HL-60 (cell line): Measurements from ENCODE around the gene EBNA1BP2.

Experiments used
- DNase-seq, 2 experiments: peaks; one replicate each; pipeline ENCODE4 v3.0.0-alpha.2; 2010 to 2020; ENCODE audit warnings: low read depth in 1 of 2, low spot score in 1 of 2
- H3K27ac ChIP-seq: fragments of 250-450 bp; sonication (Bioruptor Pico); replicated peaks from 2 replicates; pipeline ENCODE4 v1.5.1; 2020; ENCODE audit warnings: mild to moderate bottlenecking, moderate library complexity
- H3K27me3 ChIP-seq: fragments of 250-450 bp; sonication (Bioruptor Pico); 2 replicates; pipeline ENCODE4 v1.5.1; 2021; ENCODE audit warnings: mild to moderate bottlenecking, moderate library complexity; ENCODE audit not compliant: insufficient read depth, poor library complexity, severe bottlenecking
- H3K4me3 ChIP-seq: replicated peaks from 2 replicates; pipeline ENCODE4 v1.5.1; 2011; ENCODE audit warnings: mild to moderate bottlenecking, control low read depth, low read length; ENCODE audit not compliant: insufficient read depth
- GABPA ChIP-seq: IDR thresholded peaks from 2 replicates; pipeline ENCODE4 v1.6.1; 2012; ENCODE audit warnings: low read depth
- POLR2AphosphoS5 ChIP-seq: IDR thresholded peaks from 2 replicates; pipeline ENCODE4 v1.6.1; 2012; ENCODE audit warnings: low read depth
- SPI1 ChIP-seq: IDR thresholded peaks from 2 replicates; pipeline ENCODE4 v1.6.1; 2012; ENCODE audit warnings: low read depth, mild to moderate bottlenecking, borderline replicate concordance
- TF ChIP-seq, protein P1 (sequence below): IDR thresholded peaks from one replicate; pipeline ENCODE4 v1.5.1; 2011; ENCODE audit warnings: low read length, control low read depth, inconsistent platforms; ENCODE audit not compliant: insufficient read depth
- TF ChIP-seq, protein P2 (sequence below): IDR thresholded peaks from 2 replicates; pipeline ENCODE4 v1.6.1; 2012; ENCODE audit warnings: low read depth; ENCODE audit not compliant: insufficient replicate concordance

EBNA1BP2 gene

DNA sequence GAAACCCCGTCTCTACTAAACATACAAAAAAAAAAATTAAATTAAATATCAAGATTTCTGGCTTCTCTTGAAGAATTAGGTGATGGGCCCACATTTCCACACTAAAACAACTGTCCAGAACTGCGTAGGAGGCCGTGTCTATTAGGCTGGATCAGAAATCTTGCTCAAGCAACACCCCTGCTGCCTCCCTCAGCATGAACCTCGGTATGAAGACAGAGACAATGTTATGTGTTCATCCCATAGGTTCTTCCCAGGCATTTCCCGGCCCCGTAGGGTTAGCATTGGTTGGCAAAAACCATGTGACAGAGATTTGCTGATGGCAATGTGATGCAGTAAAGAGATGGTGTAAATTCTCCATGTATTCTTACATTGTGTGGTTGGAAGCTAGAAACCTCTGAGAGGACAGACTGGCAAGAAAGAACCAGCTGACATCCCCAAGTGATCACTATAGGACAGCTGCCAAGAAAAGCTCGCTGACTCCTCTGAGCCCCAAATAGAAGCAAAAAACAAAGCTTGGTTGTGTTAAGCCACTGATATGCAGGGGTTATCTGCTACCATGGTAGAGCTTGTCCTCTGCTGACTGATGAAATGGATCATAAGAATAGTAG, 34.5 kb downstream of the EBNA1BP2 start:
- DNase-seq, result no peak
- no peak for TF ChIP-seq GABPA
- peaks cover 3% of the 10 kb centered on the region for H3K27me3 ChIP-seq
- H3K27ac ChIP-seq, result no peak overlapping the region
- no peak overlapping the region for H3K4me3 ChIP-seq

DNA sequence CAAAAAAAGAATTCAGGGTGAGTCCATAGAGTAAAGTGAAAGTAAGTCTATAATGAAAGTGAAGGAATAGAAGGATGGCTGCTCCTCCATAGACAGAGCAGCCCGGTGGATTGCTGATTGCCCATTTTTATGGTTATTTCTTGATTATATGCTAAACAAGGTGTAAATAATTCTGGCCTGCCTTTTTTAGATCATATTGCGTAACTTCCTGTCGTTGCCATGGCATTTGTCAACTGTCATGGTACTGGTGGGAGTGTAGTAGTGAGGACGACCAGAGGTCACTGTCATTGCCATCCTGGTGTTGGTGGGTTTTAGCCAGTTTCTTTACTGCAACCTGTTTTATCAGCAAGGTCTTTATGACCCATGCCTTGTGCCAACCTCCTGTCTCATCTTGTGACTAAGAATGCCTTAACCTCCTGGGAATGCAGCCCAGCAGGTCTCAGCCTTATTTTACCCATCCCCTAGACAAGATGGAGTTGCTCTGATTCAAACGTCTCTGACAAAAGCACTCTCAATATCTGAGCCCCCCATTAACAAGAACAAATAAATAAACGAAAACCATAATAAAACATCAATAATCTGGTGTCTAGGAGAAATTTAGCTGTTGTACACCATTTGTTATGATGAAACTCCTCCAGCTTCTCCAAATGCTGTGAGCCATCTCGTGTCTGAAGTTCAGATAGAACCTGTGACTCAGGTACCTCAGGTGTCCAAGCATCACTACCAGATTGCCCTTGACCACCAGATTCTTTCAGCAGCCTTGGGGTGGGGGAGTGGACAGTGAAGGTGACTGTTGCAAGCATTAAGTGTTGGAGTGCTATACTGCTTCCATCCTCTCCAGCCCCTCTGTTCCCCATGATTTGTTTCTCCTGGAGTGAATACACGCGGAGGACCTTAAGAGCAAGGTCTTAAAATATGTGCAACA, 36.0 kb downstream of the EBNA1BP2 start:
- TF ChIP-seq, protein P1, sequence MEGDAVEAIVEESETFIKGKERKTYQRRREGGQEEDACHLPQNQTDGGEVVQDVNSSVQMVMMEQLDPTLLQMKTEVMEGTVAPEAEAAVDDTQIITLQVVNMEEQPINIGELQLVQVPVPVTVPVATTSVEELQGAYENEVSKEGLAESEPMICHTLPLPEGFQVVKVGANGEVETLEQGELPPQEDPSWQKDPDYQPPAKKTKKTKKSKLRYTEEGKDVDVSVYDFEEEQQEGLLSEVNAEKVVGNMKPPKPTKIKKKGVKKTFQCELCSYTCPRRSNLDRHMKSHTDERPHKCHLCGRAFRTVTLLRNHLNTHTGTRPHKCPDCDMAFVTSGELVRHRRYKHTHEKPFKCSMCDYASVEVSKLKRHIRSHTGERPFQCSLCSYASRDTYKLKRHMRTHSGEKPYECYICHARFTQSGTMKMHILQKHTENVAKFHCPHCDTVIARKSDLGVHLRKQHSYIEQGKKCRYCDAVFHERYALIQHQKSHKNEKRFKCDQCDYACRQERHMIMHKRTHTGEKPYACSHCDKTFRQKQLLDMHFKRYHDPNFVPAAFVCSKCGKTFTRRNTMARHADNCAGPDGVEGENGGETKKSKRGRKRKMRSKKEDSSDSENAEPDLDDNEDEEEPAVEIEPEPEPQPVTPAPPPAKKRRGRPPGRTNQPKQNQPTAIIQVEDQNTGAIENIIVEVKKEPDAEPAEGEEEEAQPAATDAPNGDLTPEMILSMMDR, result no peak
- TF ChIP-seq GABPA (no peak), POLR2AphosphoS5 (no peak), SPI1 (no peak)
- TF ChIP-seq, protein P2, sequence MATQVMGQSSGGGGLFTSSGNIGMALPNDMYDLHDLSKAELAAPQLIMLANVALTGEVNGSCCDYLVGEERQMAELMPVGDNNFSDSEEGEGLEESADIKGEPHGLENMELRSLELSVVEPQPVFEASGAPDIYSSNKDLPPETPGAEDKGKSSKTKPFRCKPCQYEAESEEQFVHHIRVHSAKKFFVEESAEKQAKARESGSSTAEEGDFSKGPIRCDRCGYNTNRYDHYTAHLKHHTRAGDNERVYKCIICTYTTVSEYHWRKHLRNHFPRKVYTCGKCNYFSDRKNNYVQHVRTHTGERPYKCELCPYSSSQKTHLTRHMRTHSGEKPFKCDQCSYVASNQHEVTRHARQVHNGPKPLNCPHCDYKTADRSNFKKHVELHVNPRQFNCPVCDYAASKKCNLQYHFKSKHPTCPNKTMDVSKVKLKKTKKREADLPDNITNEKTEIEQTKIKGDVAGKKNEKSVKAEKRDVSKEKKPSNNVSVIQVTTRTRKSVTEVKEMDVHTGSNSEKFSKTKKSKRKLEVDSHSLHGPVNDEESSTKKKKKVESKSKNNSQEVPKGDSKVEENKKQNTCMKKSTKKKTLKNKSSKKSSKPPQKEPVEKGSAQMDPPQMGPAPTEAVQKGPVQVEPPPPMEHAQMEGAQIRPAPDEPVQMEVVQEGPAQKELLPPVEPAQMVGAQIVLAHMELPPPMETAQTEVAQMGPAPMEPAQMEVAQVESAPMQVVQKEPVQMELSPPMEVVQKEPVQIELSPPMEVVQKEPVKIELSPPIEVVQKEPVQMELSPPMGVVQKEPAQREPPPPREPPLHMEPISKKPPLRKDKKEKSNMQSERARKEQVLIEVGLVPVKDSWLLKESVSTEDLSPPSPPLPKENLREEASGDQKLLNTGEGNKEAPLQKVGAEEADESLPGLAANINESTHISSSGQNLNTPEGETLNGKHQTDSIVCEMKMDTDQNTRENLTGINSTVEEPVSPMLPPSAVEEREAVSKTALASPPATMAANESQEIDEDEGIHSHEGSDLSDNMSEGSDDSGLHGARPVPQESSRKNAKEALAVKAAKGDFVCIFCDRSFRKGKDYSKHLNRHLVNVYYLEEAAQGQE, result no peak

DNA sequence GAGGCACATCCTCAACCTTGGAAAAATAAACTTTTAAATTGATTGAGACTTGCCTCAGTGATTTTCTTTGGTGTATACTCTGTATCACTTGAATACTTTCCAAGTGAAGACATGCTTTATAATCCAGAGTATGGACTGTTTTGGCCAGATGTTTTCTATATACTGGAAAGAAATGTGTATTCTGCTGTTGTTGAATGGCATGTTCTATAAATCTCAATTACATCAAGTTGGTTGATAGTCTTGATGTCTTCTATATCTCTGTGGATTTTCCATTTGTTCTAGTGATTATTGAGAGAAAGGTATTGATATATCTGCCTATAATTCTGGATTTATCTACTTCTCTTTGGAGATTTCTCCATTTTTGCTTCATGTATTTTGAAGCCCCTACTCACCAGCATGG, 37.5 kb downstream of the EBNA1BP2 start:
- DNase-seq, result no peak
- Histone ChIP-seq H3K4me3 (no peak overlapping the region), H3K27ac (no peak overlapping the region), H3K27me3 (peaks cover 3% of the 10 kb centered on the region)
- TF ChIP-seq GABPA (no peak), SPI1 (no peak), POLR2AphosphoS5 (no peak)
- TF ChIP-seq, protein P2, result no peak
- TF ChIP-seq, protein P1, result no peak

More for the DNA sequence above, 36.0 kb downstream of the EBNA1BP2 start:
- no peak overlapping the region for H3K4me3 ChIP-seq
- H3K27me3 ChIP-seq, result peaks cover 3% of the 10 kb centered on the region
- no peak for DNase-seq
- no peak overlapping the region for H3K27ac ChIP-seq

DNA sequence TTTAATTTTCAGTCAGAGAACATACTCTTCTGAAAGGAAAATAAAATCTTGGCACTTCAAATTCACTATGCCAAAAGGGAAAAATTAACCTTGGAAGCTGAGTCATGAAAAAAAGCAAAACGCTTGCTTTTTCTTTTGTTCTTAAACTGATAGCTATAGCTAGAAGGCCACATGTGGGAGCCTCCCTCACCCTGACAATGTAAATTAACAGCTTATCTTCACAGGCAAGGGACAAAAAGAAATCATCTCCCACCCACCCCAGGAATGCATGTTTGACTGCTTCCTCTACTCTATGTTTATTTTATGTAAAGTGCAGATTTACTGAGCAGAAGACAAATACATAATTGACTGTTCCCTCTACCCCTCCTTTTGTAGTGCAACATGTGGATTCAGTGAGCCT, 38.0 kb downstream of the EBNA1BP2 start:
- TF ChIP-seq GABPA, result no peak
- TF ChIP-seq, protein P1, result no peak
- no peak for TF ChIP-seq SPI1
- Histone ChIP-seq H3K4me3 (no peak overlapping the region), H3K27ac (no peak overlapping the region), H3K27me3 (peaks cover 3% of the 10 kb centered on the region)
- DNase-seq, result no peak
